ENCODE results near the gene SCP2.

DNA sequence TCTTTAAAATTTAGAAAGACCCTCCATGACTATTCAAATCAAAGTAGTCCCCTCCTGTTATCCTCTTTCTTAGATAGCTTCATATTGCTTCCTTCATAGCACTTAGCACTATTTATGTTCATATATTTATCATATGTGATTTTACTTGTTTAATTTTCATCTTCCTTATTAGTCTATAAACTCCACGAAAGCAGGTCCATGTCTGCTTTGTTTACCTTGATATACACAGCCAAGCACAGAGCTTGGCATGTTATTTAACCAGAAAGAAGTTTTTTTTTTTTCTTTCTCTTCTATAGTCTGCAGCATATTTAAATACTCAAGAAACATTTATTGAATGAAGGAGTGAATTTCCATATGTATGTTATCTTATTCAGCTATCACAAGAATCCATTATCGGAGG lies 36.0 kb downstream of the SCP2 start:
- TF ChIP-seq, protein P1, sequence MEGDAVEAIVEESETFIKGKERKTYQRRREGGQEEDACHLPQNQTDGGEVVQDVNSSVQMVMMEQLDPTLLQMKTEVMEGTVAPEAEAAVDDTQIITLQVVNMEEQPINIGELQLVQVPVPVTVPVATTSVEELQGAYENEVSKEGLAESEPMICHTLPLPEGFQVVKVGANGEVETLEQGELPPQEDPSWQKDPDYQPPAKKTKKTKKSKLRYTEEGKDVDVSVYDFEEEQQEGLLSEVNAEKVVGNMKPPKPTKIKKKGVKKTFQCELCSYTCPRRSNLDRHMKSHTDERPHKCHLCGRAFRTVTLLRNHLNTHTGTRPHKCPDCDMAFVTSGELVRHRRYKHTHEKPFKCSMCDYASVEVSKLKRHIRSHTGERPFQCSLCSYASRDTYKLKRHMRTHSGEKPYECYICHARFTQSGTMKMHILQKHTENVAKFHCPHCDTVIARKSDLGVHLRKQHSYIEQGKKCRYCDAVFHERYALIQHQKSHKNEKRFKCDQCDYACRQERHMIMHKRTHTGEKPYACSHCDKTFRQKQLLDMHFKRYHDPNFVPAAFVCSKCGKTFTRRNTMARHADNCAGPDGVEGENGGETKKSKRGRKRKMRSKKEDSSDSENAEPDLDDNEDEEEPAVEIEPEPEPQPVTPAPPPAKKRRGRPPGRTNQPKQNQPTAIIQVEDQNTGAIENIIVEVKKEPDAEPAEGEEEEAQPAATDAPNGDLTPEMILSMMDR (tag by site-specific recombination; IDR thresholded peaks at IDR 0.05) = no peak
- TF ChIP-seq TCF7L2 (IDR thresholded peaks at IDR 0.05; ENCODE audit: borderline replicate concordance, low read depth, low read length) = no peak
- TF ChIP-seq GLIS2 (tag by site-specific recombination; IDR thresholded peaks at IDR 0.05) = no peak
